HepG2 (cell line): ENCODE data around the gene SRSF6. TPM values are rescaled to one million over a fixed set of nuclear protein-coding genes. Genes with fewer than 3 reads are reported as not detected.

Source experiments
- CBX5 ChIP-seq: sonication (generic); formaldehyde crosslinking; IDR thresholded peaks from 2 replicates; pipeline ENCODE4 v1.4.0; 2020; ENCODE audit warnings: missing genetic modification reagents, borderline replicate concordance
- CC2D1A ChIP-seq: sonication (generic); formaldehyde crosslinking; IDR thresholded peaks from 2 replicates; pipeline ENCODE4 v1.8.1; 2023; ENCODE audit warnings: mild to moderate bottlenecking, missing genetic modification reagents
- JDP2 ChIP-seq: sonication (generic); formaldehyde crosslinking; IDR thresholded peaks from 2 replicates; pipeline ENCODE4 v1.8.1; 2022; ENCODE audit warnings: missing genetic modification reagents, borderline replicate concordance
- POLR2AphosphoS2 ChIP-seq: IDR thresholded peaks from 2 replicates; pipeline ENCODE4 v1.6.1; 2011; ENCODE audit warnings: low read depth, low read length, improper control_type of control experiment
- RARG ChIP-seq: sonication (generic); formaldehyde crosslinking; IDR thresholded peaks from 2 replicates; pipeline ENCODE4 v1.4.0; 2020; ENCODE audit warnings: low read depth, mild to moderate bottlenecking, missing genetic modification reagents
- YY1 ChIP-seq: IDR thresholded peaks from 2 replicates; pipeline ENCODE4 v1.6.1; 2011; ENCODE audit warnings: low read length, low read depth, moderate library complexity, mild to moderate bottlenecking; ENCODE audit not compliant: insufficient read depth, insufficient replicate concordance
- ZBTB38 ChIP-seq: sonication (generic); formaldehyde crosslinking; IDR thresholded peaks from 2 replicates; pipeline ENCODE4 v1.5.1; 2020; ENCODE audit warnings: mild to moderate bottlenecking, missing genetic modification reagents
- ZBTB7A ChIP-seq: sonication (generic); formaldehyde crosslinking; IDR thresholded peaks from 2 replicates; pipeline ENCODE4 v1.8.0; 2022; ENCODE audit warnings: mild to moderate bottlenecking, missing genetic modification reagents
- ZKSCAN1 ChIP-seq: fragments of 150-350 bp; IDR thresholded peaks from 2 replicates; pipeline ENCODE4 v1.6.1; 2014; ENCODE audit warnings: low read length
- ZNF121 ChIP-seq: sonication (generic); formaldehyde crosslinking; IDR thresholded peaks from 2 replicates; pipeline ENCODE4 v1.5.0; 2020; ENCODE audit warnings: mild to moderate bottlenecking, missing genetic modification reagents
- ZNF263 ChIP-seq: sonication (generic); formaldehyde crosslinking; IDR thresholded peaks from 2 replicates; pipeline ENCODE4 v1.4.0; 2020; ENCODE audit warnings: missing genetic modification reagents
- ZNF333 ChIP-seq: sonication (generic); formaldehyde crosslinking; IDR thresholded peaks from 2 replicates; pipeline ENCODE4 v1.4.0; 2020; ENCODE audit warnings: mild to moderate bottlenecking, missing genetic modification reagents, borderline replicate concordance
- ZNF367 ChIP-seq: sonication (generic); formaldehyde crosslinking; IDR thresholded peaks from 2 replicates; pipeline ENCODE4 v1.4.0; 2020; ENCODE audit warnings: missing genetic modification reagents, borderline replicate concordance
- ZNF629 ChIP-seq: sonication (generic); formaldehyde crosslinking; conservative IDR thresholded peaks from 2 replicates; pipeline ENCODE4 v1.5.0; 2020; ENCODE audit warnings: missing genetic modification reagents
- polyA plus RNA-seq, 8 experiments: library from polyadenylated mRNA; depleted of rRNA in 3 of 8; stranded (reverse) in 7 of 8; unstranded in 1 of 8; fragments of >200 nt; fragmentation: Illumina TruSeq in 4 of 8; extraction: Trizol in 4 of 8; gene quantifications; 2 replicates each; pipeline versions ENCODE4 v1.2.1 to v1.2.3, GENCODE V29; 2011 to 2016; ENCODE audit warnings: low read depth in 4 of 8, missing spikeins in 1 of 8, mixed read lengths in 1 of 8; ENCODE audit not compliant: insufficient read depth in 1 of 8
- total RNA-seq, 5 experiments: library from RNA; depleted of rRNA; stranded (reverse); fragments of >200 nt; fragmentation: Illumina TruSeq; extraction: Trizol; gene quantifications; 2 replicates each; pipeline ENCODE4 v1.2.3, GENCODE V29; 2016; ENCODE audit warnings: low read depth in 1 of 5
- TF ChIP-seq, protein P1 (sequence below): sonication (generic); formaldehyde crosslinking; conservative IDR thresholded peaks from 2 replicates; pipeline ENCODE4 v1.5.0; 2020; ENCODE audit warnings: missing genetic modification reagents
- TF ChIP-seq, protein P2 (sequence below): sonication (generic); formaldehyde crosslinking; IDR thresholded peaks from 2 replicates; pipeline ENCODE4 v1.5.0; 2020; ENCODE audit warnings: mild to moderate bottlenecking, missing genetic modification reagents, borderline replicate concordance
- TF ChIP-seq, protein P3 (sequence below): sonication (generic); formaldehyde crosslinking; IDR thresholded peaks from 2 replicates; pipeline ENCODE4 v1.8.1; 2023; ENCODE audit warnings: mild to moderate bottlenecking, missing genetic modification reagents
- TF ChIP-seq, protein P4 (sequence below): sonication (generic); formaldehyde crosslinking; IDR thresholded peaks from 2 replicates; pipeline ENCODE4 v1.4.0; 2020; ENCODE audit warnings: missing genetic modification reagents
- TF ChIP-seq, protein P5 (sequence below): IDR thresholded peaks from 2 replicates; pipeline ENCODE4 v1.6.1; 2016

The SRSF6 gene
- total and polyA plus RNA-seq, 2 of the 13 experiments (the other 11 are each of a cell fraction or from before 2014, with no cell fraction given): 156 to 194 TPM

DNA sequence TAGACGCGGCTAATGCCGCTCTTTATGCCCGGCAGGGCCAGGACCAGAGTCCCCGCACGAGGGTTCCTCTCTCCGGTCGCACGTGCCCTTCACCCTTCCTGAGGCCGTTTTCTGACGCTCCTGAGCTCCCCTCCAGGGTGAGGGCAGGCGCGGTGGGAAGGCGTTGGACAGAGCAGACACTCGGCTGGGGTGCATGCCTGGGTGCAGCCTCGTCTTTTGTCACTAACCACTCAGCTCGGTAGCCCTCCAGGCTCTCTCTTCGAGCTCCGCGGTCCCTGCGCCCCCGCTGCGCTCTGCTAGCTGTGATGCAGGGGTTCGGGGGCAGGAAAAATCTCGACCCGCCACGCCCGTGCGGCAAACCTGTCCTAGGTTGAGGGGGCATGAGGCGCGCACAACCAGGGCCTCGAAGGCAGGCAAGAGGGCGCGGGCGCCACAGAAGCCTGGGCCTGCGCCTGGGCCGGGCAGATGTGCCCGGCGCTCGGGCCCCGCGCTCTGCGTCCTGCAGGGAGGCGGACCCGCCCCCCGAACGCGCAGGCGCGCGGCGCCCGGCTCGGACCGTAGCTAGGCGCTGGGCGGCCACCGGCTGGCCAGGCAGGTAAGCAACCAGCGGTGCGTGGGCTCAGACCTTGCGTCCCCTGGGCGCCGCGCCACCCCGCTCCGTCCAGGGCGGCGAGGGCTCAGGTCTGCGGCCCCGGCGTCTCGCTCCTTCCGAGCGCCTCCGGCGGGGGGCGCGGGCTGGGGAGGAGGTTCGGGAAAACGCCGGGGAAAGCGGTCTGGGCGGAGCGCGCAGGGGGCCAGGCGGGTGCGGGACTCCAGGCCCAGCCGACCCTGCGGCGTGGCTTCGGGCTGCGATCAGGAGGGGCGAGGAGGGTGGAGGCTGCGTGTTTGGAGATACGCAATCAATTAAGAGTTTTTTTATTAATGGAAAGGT, 49.7 kb downstream of the SRSF6 start, which contains the start of gene L3MBTL1 (continued):
- TF ChIP-seq, protein P1, sequence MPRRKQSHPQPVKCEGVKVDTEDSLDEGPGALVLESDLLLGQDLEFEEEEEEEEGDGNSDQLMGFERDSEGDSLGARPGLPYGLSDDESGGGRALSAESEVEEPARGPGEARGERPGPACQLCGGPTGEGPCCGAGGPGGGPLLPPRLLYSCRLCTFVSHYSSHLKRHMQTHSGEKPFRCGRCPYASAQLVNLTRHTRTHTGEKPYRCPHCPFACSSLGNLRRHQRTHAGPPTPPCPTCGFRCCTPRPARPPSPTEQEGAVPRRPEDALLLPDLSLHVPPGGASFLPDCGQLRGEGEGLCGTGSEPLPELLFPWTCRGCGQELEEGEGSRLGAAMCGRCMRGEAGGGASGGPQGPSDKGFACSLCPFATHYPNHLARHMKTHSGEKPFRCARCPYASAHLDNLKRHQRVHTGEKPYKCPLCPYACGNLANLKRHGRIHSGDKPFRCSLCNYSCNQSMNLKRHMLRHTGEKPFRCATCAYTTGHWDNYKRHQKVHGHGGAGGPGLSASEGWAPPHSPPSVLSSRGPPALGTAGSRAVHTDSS (CRISPR knock-in tag): no peak
- TF ChIP-seq ZKSCAN1 (no peak), ZBTB7A (CRISPR knock-in tag) (peak; percentile 86), ZNF121 (no peak; the same call in 1 of the 2 replicates), JDP2 (CRISPR knock-in tag) (no peak; the same call in 1 of the 2 replicates), ZNF263 (CRISPR knock-in tag) (no peak; the same call in 1 of the 2 replicates), CC2D1A (CRISPR knock-in tag) (no peak), CBX5 (CRISPR knock-in tag) (no peak), ZNF367 (CRISPR knock-in tag) (no peak), POLR2AphosphoS2 (no peak), ZNF333 (peak; percentile 93), YY1 (peak; percentile 68), ZBTB38 (CRISPR knock-in tag) (peak; percentile 72), RARG (CRISPR knock-in tag) (no peak), ZNF629 (CRISPR knock-in tag) (peak; percentile 5; the same call in 1 of the 2 replicates)
- TF ChIP-seq, protein P2, sequence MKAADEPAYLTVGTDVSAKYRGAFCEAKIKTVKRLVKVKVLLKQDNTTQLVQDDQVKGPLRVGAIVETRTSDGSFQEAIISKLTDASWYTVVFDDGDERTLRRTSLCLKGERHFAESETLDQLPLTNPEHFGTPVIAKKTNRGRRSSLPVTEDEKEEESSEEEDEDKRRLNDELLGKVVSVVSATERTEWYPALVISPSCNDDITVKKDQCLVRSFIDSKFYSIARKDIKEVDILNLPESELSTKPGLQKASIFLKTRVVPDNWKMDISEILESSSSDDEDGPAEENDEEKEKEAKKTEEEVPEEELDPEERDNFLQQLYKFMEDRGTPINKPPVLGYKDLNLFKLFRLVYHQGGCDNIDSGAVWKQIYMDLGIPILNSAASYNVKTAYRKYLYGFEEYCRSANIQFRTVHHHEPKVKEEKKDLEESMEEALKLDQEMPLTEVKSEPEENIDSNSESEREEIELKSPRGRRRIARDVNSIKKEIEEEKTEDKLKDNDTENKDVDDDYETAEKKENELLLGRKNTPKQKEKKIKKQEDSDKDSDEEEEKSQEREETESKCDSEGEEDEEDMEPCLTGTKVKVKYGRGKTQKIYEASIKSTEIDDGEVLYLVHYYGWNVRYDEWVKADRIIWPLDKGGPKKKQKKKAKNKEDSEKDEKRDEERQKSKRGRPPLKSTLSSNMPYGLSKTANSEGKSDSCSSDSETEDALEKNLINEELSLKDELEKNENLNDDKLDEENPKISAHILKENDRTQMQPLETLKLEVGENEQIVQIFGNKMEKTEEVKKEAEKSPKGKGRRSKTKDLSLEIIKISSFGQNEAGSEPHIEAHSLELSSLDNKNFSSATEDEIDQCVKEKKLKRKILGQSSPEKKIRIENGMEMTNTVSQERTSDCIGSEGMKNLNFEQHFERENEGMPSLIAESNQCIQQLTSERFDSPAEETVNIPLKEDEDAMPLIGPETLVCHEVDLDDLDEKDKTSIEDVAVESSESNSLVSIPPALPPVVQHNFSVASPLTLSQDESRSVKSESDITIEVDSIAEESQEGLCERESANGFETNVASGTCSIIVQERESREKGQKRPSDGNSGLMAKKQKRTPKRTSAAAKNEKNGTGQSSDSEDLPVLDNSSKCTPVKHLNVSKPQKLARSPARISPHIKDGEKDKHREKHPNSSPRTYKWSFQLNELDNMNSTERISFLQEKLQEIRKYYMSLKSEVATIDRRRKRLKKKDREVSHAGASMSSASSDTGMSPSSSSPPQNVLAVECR (CRISPR knock-in tag): peak; percentile 86
- TF ChIP-seq, protein P3, sequence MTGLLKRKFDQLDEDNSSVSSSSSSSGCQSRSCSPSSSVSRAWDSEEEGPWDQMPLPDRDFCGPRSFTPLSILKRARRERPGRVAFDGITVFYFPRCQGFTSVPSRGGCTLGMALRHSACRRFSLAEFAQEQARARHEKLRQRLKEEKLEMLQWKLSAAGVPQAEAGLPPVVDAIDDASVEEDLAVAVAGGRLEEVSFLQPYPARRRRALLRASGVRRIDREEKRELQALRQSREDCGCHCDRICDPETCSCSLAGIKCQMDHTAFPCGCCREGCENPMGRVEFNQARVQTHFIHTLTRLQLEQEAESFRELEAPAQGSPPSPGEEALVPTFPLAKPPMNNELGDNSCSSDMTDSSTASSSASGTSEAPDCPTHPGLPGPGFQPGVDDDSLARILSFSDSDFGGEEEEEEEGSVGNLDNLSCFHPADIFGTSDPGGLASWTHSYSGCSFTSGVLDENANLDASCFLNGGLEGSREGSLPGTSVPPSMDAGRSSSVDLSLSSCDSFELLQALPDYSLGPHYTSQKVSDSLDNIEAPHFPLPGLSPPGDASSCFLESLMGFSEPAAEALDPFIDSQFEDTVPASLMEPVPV (CRISPR knock-in tag): 0 out of 2 replicates have a peak, but pooled peaks have one; percentile 59
- TF ChIP-seq, protein P4, sequence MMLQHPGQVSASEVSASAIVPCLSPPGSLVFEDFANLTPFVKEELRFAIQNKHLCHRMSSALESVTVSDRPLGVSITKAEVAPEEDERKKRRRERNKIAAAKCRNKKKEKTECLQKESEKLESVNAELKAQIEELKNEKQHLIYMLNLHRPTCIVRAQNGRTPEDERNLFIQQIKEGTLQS (CRISPR knock-in tag): 0 out of 2 replicates have a peak, but pooled peaks have one; percentile 56
- TF ChIP-seq, protein P5, sequence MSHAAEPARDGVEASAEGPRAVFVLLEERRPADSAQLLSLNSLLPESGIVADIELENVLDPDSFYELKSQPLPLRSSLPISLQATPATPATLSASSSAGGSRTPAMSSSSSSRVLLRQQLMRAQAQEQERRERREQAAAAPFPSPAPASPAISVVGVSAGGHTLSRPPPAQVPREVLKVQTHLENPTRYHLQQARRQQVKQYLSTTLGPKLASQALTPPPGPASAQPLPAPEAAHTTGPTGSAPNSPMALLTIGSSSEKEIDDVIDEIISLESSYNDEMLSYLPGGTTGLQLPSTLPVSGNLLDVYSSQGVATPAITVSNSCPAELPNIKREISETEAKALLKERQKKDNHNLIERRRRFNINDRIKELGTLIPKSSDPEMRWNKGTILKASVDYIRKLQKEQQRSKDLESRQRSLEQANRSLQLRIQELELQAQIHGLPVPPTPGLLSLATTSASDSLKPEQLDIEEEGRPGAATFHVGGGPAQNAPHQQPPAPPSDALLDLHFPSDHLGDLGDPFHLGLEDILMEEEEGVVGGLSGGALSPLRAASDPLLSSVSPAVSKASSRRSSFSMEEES (CRISPR knock-in tag): no peak
